ENCODE results near the gene ERN2. TPM values are rescaled to one million over a fixed set of nuclear protein-coding genes. Genes with fewer than 3 reads are reported as not detected.

Gene ERN2
- total RNA-seq, 1 donor from 2014 or later, result not detected

DNA sequence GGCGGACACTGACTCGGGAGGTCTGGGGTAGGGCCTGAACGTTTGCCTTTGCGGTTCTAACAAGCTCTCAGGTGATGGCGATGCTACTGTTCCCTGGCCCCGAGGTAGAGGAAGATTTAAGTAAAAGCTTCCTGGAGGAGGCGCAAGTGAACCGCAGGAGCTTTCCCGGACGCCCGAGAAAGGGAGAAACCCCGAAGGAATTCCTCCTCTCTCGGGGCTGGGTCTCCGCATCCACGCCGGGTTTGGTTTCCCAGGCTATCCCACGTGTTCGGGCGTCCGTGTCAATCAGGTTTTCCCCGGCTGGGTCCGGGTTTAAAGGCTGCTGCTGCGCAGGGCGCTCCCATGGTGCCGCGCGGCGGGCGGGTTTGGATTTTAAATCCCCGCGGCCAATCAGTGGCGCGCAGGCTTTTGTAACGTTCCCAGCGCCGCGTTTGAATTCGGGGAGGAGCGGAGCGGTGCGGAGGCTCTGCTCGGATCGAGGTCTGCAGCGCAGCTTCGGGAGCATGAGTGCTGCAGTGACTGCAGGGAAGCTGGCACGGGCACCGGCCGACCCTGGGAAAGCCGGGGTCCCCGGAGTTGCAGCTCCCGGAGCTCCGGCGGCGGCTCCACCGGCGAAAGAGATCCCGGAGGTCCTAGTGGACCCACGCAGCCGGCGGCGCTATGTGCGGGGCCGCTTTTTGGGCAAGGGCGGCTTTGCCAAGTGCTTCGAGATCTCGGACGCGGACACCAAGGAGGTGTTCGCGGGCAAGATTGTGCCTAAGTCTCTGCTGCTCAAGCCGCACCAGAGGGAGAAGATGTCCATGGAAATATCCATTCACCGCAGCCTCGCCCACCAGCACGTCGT, 34.4 kb downstream of the ERN2 start, which contains the start of gene PLK1:
Gene PLK1, plus strand, starts transcription at position 460 of the 844 bp plus-strand sequence. Its CDS starts 44 bp downstream, at position 504.
- Histone ChIP-seq H3K4me1 (ENCODE audit: control insufficient read depth in 3 of 3, insufficient read depth in 3 of 3, low read length in 3 of 3) (peaks cover 13 to 16% (median 14%) of the 10 kb centered on the region in 3 donors), H3K27ac (ENCODE audit: low read depth, low read length) (no peak within 1 kb of the TSS), H3K9me3 (ENCODE audit: control insufficient read depth in 3 of 3, low read length in 3 of 3) (no peaks in the 10 kb centered on the region), H3K9ac (ENCODE audit: low read depth in 1 of 3, low read length in 3 of 3) (peak within 1 kb of the TSS; percentile 56 to 77 (median 73)), H3K36me3 (ENCODE audit: control insufficient read depth in 3 of 3, insufficient read depth in 3 of 3, low read length in 3 of 3) (peaks cover 14 to 26% (median 21%) of the 10 kb centered on the region in 3 donors), H3K4me3 (ENCODE audit: low read length in 3 of 3) (peak within 1 kb of the TSS; percentile 65 to 73 (median 73)), H3K27me3 (ENCODE audit: control insufficient read depth in 3 of 3, insufficient read depth in 3 of 3, low read length in 3 of 3) (no peaks in the 10 kb centered on the region)

DNA sequence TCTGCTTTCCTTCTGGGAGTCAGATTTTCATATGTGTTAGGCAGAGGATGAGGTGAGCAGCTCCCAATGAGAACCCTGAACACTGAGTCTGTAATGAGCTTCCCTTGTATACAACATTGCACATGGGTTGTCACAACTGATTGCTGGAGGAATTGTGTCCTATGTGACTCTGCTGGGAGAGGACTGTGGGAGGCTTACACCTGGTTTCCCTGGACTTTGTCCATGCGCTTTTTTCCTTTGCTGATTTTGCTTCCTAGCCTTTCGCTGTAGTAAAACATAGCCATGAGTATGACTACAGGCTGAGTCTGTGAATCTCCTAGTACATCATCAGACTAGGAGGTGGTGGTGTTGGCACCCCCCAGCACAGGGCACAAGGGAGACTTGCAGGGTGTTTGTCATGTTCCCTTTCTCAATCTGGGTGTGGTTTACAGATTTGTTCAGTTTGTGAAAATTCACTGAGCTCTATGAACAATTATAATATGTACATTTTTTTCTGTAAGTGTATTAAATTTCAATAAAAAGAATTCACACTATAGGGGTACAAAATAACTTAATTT, 36.0 kb downstream of the ERN2 start:
- H3K4me1 ChIP-seq (ENCODE audit: control insufficient read depth in 3 of 3, insufficient read depth in 3 of 3, low read length in 3 of 3), result peaks cover 13 to 16% (median 14%) of the 10 kb centered on the region in 3 donors
- no peak overlapping the region for H3K27ac ChIP-seq (ENCODE audit: low read depth, low read length)
- no peak overlapping the region for H3K4me3 ChIP-seq (ENCODE audit: low read length in 3 of 3)
- no peaks in the 10 kb centered on the region for H3K9me3 ChIP-seq (ENCODE audit: control insufficient read depth in 3 of 3, low read length in 3 of 3)
- H3K36me3 ChIP-seq (ENCODE audit: control insufficient read depth in 3 of 3, insufficient read depth in 3 of 3, low read length in 3 of 3), result peaks cover 14 to 25% (median 21%) of the 10 kb centered on the region in 3 donors
- no peak overlapping the region for H3K9ac ChIP-seq (ENCODE audit: low read depth in 1 of 3, low read length in 3 of 3)
- no peaks in the 10 kb centered on the region for H3K27me3 ChIP-seq (ENCODE audit: control insufficient read depth in 3 of 3, insufficient read depth in 3 of 3, low read length in 3 of 3)

DNA sequence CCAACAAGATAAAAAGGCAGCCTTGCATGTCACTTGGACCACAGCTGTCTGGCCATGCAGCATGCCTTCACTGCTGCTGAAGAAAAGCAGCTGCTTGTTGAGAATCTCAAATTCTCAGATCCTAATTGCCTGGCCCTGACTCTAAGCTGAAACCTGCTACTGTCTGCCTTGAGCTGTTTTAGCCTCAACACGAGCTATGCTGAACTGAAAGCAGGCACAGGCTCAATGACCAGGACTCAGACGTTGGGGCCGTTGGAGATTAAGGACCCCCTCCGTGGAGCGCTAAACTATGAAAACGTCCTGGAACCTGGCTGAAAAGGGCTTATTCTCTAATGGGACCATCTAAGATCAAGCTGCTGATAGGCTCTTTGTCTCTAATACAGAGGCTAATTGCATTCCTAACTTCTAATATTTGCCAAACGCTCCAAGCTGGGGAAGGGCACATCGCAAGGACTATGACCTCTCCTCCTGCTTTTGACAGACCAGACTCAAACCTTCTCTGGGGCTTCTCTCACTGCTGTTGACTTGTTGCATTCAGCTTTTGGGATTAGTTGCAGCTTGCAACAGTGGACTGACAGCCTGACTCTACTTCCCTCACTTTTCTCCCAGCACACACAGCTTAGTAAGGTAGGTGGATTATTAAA, 38.9 kb downstream of the ERN2 start:
- H3K9ac ChIP-seq (ENCODE audit: low read depth in 1 of 3, low read length in 3 of 3), result no peak overlapping the region
- H3K4me1 ChIP-seq (ENCODE audit: control insufficient read depth in 3 of 3, insufficient read depth in 3 of 3, low read length in 3 of 3), result peaks cover 25 to 31% (median 30%) of the 10 kb centered on the region in 3 donors
- peaks cover 4 to 21% (median 18%) of the 10 kb centered on the region in 3 donors for H3K36me3 ChIP-seq (ENCODE audit: control insufficient read depth in 3 of 3, insufficient read depth in 3 of 3, low read length in 3 of 3)
- no peaks in the 10 kb centered on the region for H3K27me3 ChIP-seq (ENCODE audit: control insufficient read depth in 3 of 3, insufficient read depth in 3 of 3, low read length in 3 of 3)
- no peak overlapping the region for H3K27ac ChIP-seq (ENCODE audit: low read depth, low read length)
- no peaks in the 10 kb centered on the region for H3K9me3 ChIP-seq (ENCODE audit: control insufficient read depth in 3 of 3, low read length in 3 of 3)
- no peak overlapping the region for H3K4me3 ChIP-seq (ENCODE audit: low read length in 3 of 3)

DNA sequence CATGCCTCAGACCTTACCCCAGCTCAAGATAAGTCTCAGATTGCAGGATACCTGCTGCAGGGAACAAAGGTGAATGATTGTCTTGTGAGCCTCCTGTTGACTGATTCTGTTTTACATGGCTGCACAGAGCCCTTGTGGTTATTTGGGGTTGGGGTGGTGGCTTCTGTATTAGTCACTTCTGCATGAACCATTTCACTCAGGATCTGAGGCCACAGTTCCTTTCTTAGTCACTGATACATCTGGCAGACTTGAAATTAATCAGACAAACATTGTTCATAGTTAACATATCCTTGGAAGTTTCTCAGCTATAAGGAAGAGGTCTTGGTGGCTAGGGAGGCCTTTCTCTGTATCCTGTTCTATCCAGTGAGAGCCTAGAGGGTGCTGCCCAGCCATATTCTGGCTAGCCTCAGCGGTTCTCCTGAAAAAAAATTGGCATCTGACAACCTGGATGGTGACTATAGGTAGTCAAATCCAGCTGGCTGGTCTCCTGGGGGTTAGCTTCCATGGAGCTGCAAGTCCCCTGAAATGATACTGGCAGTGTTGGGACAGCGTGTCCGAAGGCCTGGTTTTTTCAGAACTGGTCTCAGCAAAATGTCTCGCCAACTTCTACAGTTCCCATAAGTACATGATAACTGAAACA, 42.8 kb downstream of the ERN2 start:
- no peaks in the 10 kb centered on the region for H3K9me3 ChIP-seq (ENCODE audit: control insufficient read depth in 3 of 3, low read length in 3 of 3)
- peaks cover 15 to 56% (median 55%) of the 10 kb centered on the region in 3 donors for H3K36me3 ChIP-seq (ENCODE audit: control insufficient read depth in 3 of 3, insufficient read depth in 3 of 3, low read length in 3 of 3)
- H3K9ac ChIP-seq (ENCODE audit: low read depth in 1 of 3, low read length in 3 of 3), result peak overlapping the region in 2 of 3 donors; percentile 15 to 42
- H3K27me3 ChIP-seq (ENCODE audit: control insufficient read depth in 3 of 3, insufficient read depth in 3 of 3, low read length in 3 of 3), result no peaks in the 10 kb centered on the region
- peaks cover 17 to 22% (median 19%) of the 10 kb centered on the region in 3 donors for H3K4me1 ChIP-seq (ENCODE audit: control insufficient read depth in 3 of 3, insufficient read depth in 3 of 3, low read length in 3 of 3)
- H3K4me3 ChIP-seq (ENCODE audit: low read length in 3 of 3), result no peak overlapping the region
- peak overlapping the region; percentile 25 for H3K27ac ChIP-seq (ENCODE audit: low read depth, low read length)

DNA sequence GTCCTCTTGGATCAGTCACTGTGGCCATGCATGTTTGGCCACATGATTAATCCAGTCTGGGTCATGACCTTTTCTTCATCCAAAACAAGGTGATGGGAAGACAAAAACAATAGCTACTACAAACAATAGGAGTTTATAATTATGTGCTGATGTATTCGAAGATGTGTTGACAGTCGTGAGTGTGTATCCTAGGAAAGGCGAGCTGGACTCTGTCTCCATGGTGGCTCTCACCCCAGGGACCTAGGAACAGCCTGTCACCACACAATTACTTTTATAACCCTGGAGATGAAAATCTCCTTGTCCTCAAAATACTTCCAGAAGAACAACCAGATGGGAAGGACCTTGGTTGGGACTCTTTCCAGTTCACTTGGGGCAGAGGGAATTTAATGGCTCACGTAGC, 44.1 kb downstream of the ERN2 start:
- peaks cover 19 to 65% (median 59%) of the 10 kb centered on the region in 3 donors for H3K36me3 ChIP-seq (ENCODE audit: control insufficient read depth in 3 of 3, insufficient read depth in 3 of 3, low read length in 3 of 3)

DNA sequence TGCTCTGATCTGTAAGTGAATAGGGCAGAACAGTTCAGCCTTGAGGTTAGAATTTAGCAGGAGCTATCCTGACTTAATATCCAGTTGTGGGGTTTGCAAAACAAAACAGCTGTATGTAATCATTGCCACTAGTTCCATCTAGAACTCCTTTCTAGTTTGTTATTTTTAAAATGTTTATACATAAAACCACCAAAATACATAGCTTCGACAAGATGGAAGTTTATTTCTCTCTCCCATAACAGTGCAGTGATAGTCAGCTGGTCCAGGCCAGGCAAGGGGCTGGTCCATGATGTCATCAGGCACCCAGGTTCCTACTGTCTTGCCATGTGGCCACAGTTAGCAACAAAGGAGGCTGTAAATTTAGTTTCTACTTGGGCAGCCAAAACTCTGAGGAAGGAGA, 44.8 kb downstream of the ERN2 start:
- no peak overlapping the region for H3K27ac ChIP-seq (ENCODE audit: low read depth, low read length)
- peaks cover 22 to 68% (median 61%) of the 10 kb centered on the region in 3 donors for H3K36me3 ChIP-seq (ENCODE audit: control insufficient read depth in 3 of 3, insufficient read depth in 3 of 3, low read length in 3 of 3)
- no peaks in the 10 kb centered on the region for H3K27me3 ChIP-seq (ENCODE audit: control insufficient read depth in 3 of 3, insufficient read depth in 3 of 3, low read length in 3 of 3)
- H3K9ac ChIP-seq (ENCODE audit: low read depth in 1 of 3, low read length in 3 of 3), result no peak overlapping the region
- peaks cover 17 to 22% (median 19%) of the 10 kb centered on the region in 3 donors for H3K4me1 ChIP-seq (ENCODE audit: control insufficient read depth in 3 of 3, insufficient read depth in 3 of 3, low read length in 3 of 3)
- H3K9me3 ChIP-seq (ENCODE audit: control insufficient read depth in 3 of 3, low read length in 3 of 3), result no peaks in the 10 kb centered on the region
- H3K4me3 ChIP-seq (ENCODE audit: low read length in 3 of 3), result no peak overlapping the region

More for the DNA sequence above, 44.1 kb downstream of the ERN2 start:
- Histone ChIP-seq H3K4me3 (ENCODE audit: low read length in 3 of 3) (no peak overlapping the region), H3K27ac (ENCODE audit: low read depth, low read length) (no peak overlapping the region), H3K27me3 (ENCODE audit: control insufficient read depth in 3 of 3, insufficient read depth in 3 of 3, low read length in 3 of 3) (no peaks in the 10 kb centered on the region), H3K9me3 (ENCODE audit: control insufficient read depth in 3 of 3, low read length in 3 of 3) (no peaks in the 10 kb centered on the region), H3K9ac (ENCODE audit: low read depth in 1 of 3, low read length in 3 of 3) (no peak overlapping the region), H3K4me1 (ENCODE audit: control insufficient read depth in 3 of 3, insufficient read depth in 3 of 3, low read length in 3 of 3) (peaks cover 17 to 22% (median 19%) of the 10 kb centered on the region in 3 donors)

DNA sequence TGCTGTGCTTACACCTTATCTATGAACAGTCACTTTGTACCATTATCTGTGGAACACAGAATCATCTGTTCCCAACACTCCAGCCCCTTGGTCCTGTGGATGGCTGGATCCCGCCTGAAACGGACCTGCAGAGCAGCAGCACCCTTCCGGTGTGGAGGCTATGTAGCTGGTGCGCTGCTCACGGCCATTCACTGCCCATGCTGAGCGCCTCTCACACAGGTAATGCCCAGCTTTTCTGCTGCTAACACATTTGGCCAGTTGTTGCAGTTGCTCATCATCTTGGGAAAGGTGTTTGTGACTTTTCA, 45.7 kb downstream of the ERN2 start:
- Histone ChIP-seq H3K9ac (ENCODE audit: low read depth in 1 of 3, low read length in 3 of 3) (no peak overlapping the region), H3K27ac (ENCODE audit: low read depth, low read length) (no peak overlapping the region), H3K4me3 (ENCODE audit: low read length in 3 of 3) (no peak overlapping the region), H3K27me3 (ENCODE audit: control insufficient read depth in 3 of 3, insufficient read depth in 3 of 3, low read length in 3 of 3) (no peaks in the 10 kb centered on the region), H3K36me3 (ENCODE audit: control insufficient read depth in 3 of 3, insufficient read depth in 3 of 3, low read length in 3 of 3) (peaks cover 20 to 74% (median 67%) of the 10 kb centered on the region in 3 donors), H3K9me3 (ENCODE audit: control insufficient read depth in 3 of 3, low read length in 3 of 3) (no peaks in the 10 kb centered on the region), H3K4me1 (ENCODE audit: control insufficient read depth in 3 of 3, insufficient read depth in 3 of 3, low read length in 3 of 3) (peaks cover 17 to 22% (median 19%) of the 10 kb centered on the region in 3 donors)

DNA sequence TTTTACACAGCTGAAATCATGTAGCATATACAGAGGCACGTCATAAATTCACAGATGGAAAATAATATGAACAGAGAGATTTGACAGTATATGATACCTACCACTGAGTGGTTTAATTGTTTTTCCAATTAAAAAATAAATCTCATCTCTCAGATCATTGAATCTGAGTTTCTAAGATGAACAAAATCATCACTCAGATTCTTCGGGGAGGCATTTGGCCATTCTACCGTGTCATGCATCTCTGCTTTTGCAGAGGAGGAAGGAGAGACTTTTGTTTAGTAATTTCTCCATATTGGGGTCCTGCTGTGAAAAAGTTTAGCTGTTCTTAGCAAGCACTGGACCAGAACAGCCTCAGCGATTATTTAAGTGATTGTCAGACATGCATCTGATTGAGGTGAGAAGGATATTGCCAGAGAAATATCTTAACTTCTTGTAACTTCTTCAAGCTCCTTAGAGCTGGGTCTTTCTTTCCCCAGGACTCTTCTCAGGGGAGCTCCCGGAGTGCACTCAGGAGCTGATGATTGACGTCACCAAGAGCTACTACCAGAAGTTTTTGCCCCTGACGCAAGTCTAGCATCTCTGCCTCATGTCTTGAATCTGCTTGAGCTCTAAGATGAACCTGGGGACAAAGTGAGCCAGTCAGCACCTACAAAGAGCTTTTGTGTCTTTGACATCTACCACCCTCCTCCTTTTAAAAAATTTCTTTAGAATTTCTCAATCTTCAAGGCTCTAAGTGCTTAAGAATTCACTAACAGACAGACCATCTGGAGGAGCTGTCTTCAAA, 46.3 kb downstream of the ERN2 start:
- Histone ChIP-seq H3K9ac (ENCODE audit: low read depth in 1 of 3, low read length in 3 of 3) (no peak overlapping the region), H3K36me3 (ENCODE audit: control insufficient read depth in 3 of 3, insufficient read depth in 3 of 3, low read length in 3 of 3) (peaks cover 26 to 77% (median 72%) of the 10 kb centered on the region in 3 donors), H3K4me1 (ENCODE audit: control insufficient read depth in 3 of 3, insufficient read depth in 3 of 3, low read length in 3 of 3) (peaks cover 17 to 21% (median 19%) of the 10 kb centered on the region in 3 donors), H3K27ac (ENCODE audit: low read depth, low read length) (no peak overlapping the region), H3K4me3 (ENCODE audit: low read length in 3 of 3) (no peak overlapping the region), H3K9me3 (ENCODE audit: control insufficient read depth in 3 of 3, low read length in 3 of 3) (no peaks in the 10 kb centered on the region), H3K27me3 (ENCODE audit: control insufficient read depth in 3 of 3, insufficient read depth in 3 of 3, low read length in 3 of 3) (no peaks in the 10 kb centered on the region)

DNA sequence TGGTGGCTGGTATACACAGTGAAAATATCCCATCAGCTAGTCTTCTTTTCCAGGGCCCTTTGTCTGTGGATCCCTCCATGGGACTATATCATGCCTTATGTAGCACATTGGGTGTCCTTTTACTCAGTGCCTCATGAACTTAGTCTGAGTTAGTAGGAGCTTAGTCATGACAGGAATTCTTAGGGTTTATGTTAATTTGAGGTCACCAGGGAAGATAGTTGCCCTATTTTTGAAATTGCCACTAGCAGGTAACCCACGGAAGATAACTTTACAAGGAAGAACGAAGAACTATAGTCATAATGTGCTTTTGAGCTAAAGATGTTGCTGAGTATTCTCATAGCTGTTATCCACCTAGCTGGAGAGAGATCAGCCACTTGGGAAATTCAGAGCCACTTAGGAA, 49.1 kb downstream of the ERN2 start:
- Histone ChIP-seq H3K9me3 (ENCODE audit: control insufficient read depth in 3 of 3, low read length in 3 of 3) (no peaks in the 10 kb centered on the region), H3K4me3 (ENCODE audit: low read length in 3 of 3) (no peak overlapping the region), H3K27ac (ENCODE audit: low read depth, low read length) (no peak overlapping the region), H3K4me1 (ENCODE audit: control insufficient read depth in 3 of 3, insufficient read depth in 3 of 3, low read length in 3 of 3) (no peaks in the 10 kb centered on the region), H3K27me3 (ENCODE audit: control insufficient read depth in 3 of 3, insufficient read depth in 3 of 3, low read length in 3 of 3) (no peaks in the 10 kb centered on the region), H3K9ac (ENCODE audit: low read depth in 1 of 3, low read length in 3 of 3) (no peak overlapping the region), H3K36me3 (ENCODE audit: control insufficient read depth in 3 of 3, insufficient read depth in 3 of 3, low read length in 3 of 3) (peaks cover 40 to 88% (median 78%) of the 10 kb centered on the region in 3 donors)

Data from skeletal muscle tissue (tissue), 4 donors.